Measurements from ENCODE around the gene SEC24A.
"Not testable (repeated sequence)": the region's sequence is repeated elsewhere in the genome, so short reads cannot be mapped to it uniquely, and the experiment has no call there.

The SEC24A gene

GRCh38 chr5:134614450-134615085, 34.0 kb upstream of the SEC24A start:
- Histone ChIP-seq H3K9me3 (ENCODE audit: control insufficient read depth, low read length) (no peaks in the 10 kb centered on the region), H3K27ac (ENCODE audit: low read depth, low read length, severe bottlenecking) (no peak overlapping the region), H3K4me3 (ENCODE audit: extremely low read depth, insufficient read depth, low read length, poor library complexity, severe bottlenecking) (no peak overlapping the region), H3K36me3 (ENCODE audit: control insufficient read depth, insufficient read depth, low read length) (peaks cover 52% of the 10 kb centered on the region), H3K4me1 (ENCODE audit: control insufficient read depth, insufficient read depth, low read length, poor library complexity, severe bottlenecking) (no peaks in the 10 kb centered on the region)
- 89 to 100% methylated on average over 1 to 4 of the region's 5 CpGs for WGBS, 2 experiments (ENCODE audit: insufficient coverage in 2 of 2)

- no peaks in the 10 kb centered on the region for H3K9me3 ChIP-seq (ENCODE audit: control insufficient read depth, low read length)
- 92 to 100% methylated on average over 2 of the region's 2 CpGs for WGBS, 2 experiments (ENCODE audit: insufficient coverage in 2 of 2)
- no peaks in the 10 kb centered on the region for H3K4me1 ChIP-seq (ENCODE audit: control insufficient read depth, insufficient read depth, low read length, poor library complexity, severe bottlenecking)
- no peak overlapping the region for H3K27ac ChIP-seq (ENCODE audit: low read depth, low read length, severe bottlenecking)
- no peak overlapping the region for H3K4me3 ChIP-seq (ENCODE audit: extremely low read depth, insufficient read depth, low read length, poor library complexity, severe bottlenecking)
- H3K36me3 ChIP-seq (ENCODE audit: control insufficient read depth, insufficient read depth, low read length): peaks cover 59% of the 10 kb centered on the region
Measured at GRCh38 chr5:134620634-134621033, 28.0 kb upstream of the SEC24A start.

GRCh38 chr5:134625559-134625958, 23.0 kb upstream of the SEC24A start:
- H3K27ac ChIP-seq (ENCODE audit: low read depth, low read length, severe bottlenecking): no peak overlapping the region

GRCh38 chr5:134626369-134627014, 22.1 kb upstream of the SEC24A start:
- Histone ChIP-seq H3K9me3 (ENCODE audit: control insufficient read depth, low read length) (no peaks in the 10 kb centered on the region), H3K27ac (ENCODE audit: low read depth, low read length, severe bottlenecking) (no peak overlapping the region), H3K4me3 (ENCODE audit: extremely low read depth, insufficient read depth, low read length, poor library complexity, severe bottlenecking) (no peak overlapping the region), H3K4me1 (ENCODE audit: control insufficient read depth, insufficient read depth, low read length, poor library complexity, severe bottlenecking) (no peaks in the 10 kb centered on the region), H3K36me3 (ENCODE audit: control insufficient read depth, insufficient read depth, low read length) (peaks cover 31% of the 10 kb centered on the region)
- 100% methylated on average over 1 of the region's 2 CpGs; no CpG with 5 or more reads in 1 of the 2 experiments for WGBS, 2 experiments (ENCODE audit: insufficient coverage in 2 of 2)

More at GRCh38 chr5:134625559-134625958, 23.0 kb upstream of the SEC24A start:
- 83 to 92% methylated on average over 1 of the region's 1 CpG for WGBS, 2 experiments (ENCODE audit: insufficient coverage in 2 of 2)
- peaks cover 40% of the 10 kb centered on the region for H3K36me3 ChIP-seq (ENCODE audit: control insufficient read depth, insufficient read depth, low read length)
- H3K4me3 ChIP-seq (ENCODE audit: extremely low read depth, insufficient read depth, low read length, poor library complexity, severe bottlenecking): no peak overlapping the region
- no peaks in the 10 kb centered on the region for H3K4me1 ChIP-seq (ENCODE audit: control insufficient read depth, insufficient read depth, low read length, poor library complexity, severe bottlenecking)
- H3K9me3 ChIP-seq (ENCODE audit: control insufficient read depth, low read length): no peaks in the 10 kb centered on the region

GRCh38 chr5:134634227-134634626, 14.4 kb upstream of the SEC24A start:
- H3K27ac ChIP-seq (ENCODE audit: low read depth, low read length, severe bottlenecking): no peak overlapping the region
- H3K9me3 ChIP-seq (ENCODE audit: control insufficient read depth, low read length): no peaks in the 10 kb centered on the region
- 87 to 98% methylated on average over 9 to 10 of the region's 10 CpGs for WGBS, 2 experiments (ENCODE audit: insufficient coverage in 2 of 2)
- peaks cover 4% of the 10 kb centered on the region for H3K36me3 ChIP-seq (ENCODE audit: control insufficient read depth, insufficient read depth, low read length)
- H3K4me1 ChIP-seq (ENCODE audit: control insufficient read depth, insufficient read depth, low read length, poor library complexity, severe bottlenecking): no peaks in the 10 kb centered on the region
- H3K4me3 ChIP-seq (ENCODE audit: extremely low read depth, insufficient read depth, low read length, poor library complexity, severe bottlenecking): no peak overlapping the region

GRCh38 chr5:134635366-134635765, 13.2 kb upstream of the SEC24A start:
- WGBS, 2 experiments (ENCODE audit: insufficient coverage in 2 of 2): no CpG with 5 or more reads among the region's 1 CpG
- H3K4me1 ChIP-seq (ENCODE audit: control insufficient read depth, insufficient read depth, low read length, poor library complexity, severe bottlenecking); H3K4me3 ChIP-seq (ENCODE audit: extremely low read depth, insufficient read depth, low read length, poor library complexity, severe bottlenecking); H3K9me3 ChIP-seq (ENCODE audit: control insufficient read depth, low read length); H3K36me3 ChIP-seq (ENCODE audit: control insufficient read depth, insufficient read depth, low read length); H3K27ac ChIP-seq (ENCODE audit: low read depth, low read length, severe bottlenecking): not testable (repeated sequence)

DNA sequence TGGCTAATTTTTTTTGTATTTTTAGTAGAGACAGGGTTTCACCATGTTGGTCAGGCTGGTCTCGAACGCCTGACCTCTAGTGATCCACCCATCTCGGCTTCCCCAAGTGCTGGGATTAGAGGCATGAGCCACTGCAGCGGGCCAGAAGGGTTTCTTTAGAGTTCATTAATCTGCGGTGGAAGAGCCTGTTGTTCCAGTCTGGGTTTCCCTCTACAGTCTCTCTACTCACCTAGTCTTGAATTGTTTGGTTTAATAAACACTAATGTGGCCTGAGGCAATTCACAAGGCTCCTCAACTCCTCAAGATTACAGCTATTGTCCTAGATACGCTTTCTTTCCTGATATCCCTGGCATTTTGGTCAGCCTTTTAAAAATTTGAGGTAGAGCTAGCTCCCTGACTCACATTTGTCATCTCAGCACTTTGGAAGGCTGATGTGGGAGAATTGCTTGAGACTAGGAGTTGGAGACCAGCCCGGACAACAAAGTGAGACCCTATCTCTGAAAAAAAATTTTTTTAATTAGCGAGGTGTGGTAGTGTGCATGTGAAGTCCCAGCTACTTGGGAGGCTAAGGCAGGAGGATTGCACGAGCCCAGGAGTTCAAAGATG, 11.4 kb upstream of the SEC24A start:
- no peak overlapping the region for H3K4me3 ChIP-seq (ENCODE audit: extremely low read depth, insufficient read depth, low read length, poor library complexity, severe bottlenecking)
- H3K36me3 ChIP-seq (ENCODE audit: control insufficient read depth, insufficient read depth, low read length): no peaks in the 10 kb centered on the region
- no peaks in the 10 kb centered on the region for H3K9me3 ChIP-seq (ENCODE audit: control insufficient read depth, low read length)
- no peak overlapping the region for H3K27ac ChIP-seq (ENCODE audit: low read depth, low read length, severe bottlenecking)
- no peaks in the 10 kb centered on the region for H3K4me1 ChIP-seq (ENCODE audit: control insufficient read depth, insufficient read depth, low read length, poor library complexity, severe bottlenecking)
- WGBS, 2 experiments (ENCODE audit: insufficient coverage in 2 of 2): 87 to 88% methylated on average over 7 to 8 of the region's 9 CpGs

- 86 to 90% methylated on average over 2 of the region's 4 CpGs for WGBS, 2 experiments (ENCODE audit: insufficient coverage in 2 of 2)
Measured at GRCh38 chr5:134638760-134639201, 9.8 kb upstream of the SEC24A start.

DNA sequence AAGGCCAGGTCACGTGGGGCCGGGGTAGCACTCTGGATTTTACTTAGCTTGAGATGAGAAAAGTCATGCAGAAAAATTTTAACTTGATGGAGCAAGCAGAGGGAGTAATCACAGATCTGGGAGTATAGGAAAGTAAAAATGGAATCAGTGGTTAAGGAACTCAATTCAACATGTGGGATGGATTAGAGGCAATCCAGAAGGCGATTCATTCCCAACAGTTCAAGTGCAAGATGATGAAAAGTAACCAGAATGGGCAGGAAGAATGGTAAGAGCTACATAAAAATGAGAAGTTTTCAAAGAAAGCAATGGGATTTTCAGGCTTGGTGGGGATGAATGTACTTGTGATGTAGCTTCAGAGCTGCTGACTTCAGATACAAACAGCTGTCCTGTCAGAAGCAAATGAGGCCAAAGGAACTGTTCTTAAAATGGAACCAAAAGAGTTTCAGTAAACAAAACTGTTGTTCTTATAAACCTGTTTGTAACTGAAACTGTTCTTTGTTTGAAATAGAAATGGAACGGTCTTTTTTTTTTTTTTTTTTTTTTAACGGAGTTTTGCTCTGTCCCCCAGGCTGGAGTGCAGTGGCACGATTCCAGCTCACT, 5.6 kb upstream of the SEC24A start:
- Histone ChIP-seq H3K9me3 (ENCODE audit: control insufficient read depth, low read length) (no peaks in the 10 kb centered on the region), H3K27ac (ENCODE audit: low read depth, low read length, severe bottlenecking) (no peak overlapping the region), H3K4me3 (ENCODE audit: extremely low read depth, insufficient read depth, low read length, poor library complexity, severe bottlenecking) (no peak overlapping the region), H3K4me1 (ENCODE audit: control insufficient read depth, insufficient read depth, low read length, poor library complexity, severe bottlenecking) (peaks cover 5% of the 10 kb centered on the region), H3K36me3 (ENCODE audit: control insufficient read depth, insufficient read depth, low read length) (no peaks in the 10 kb centered on the region)
- 87 to 93% methylated on average over 3 to 5 of the region's 6 CpGs for WGBS, 2 experiments (ENCODE audit: insufficient coverage in 2 of 2)

More at GRCh38 chr5:134638760-134639201, 9.8 kb upstream of the SEC24A start:
- no peaks in the 10 kb centered on the region for H3K36me3 ChIP-seq (ENCODE audit: control insufficient read depth, insufficient read depth, low read length)
- no peak overlapping the region for H3K4me3 ChIP-seq (ENCODE audit: extremely low read depth, insufficient read depth, low read length, poor library complexity, severe bottlenecking)
- H3K27ac ChIP-seq (ENCODE audit: low read depth, low read length, severe bottlenecking): no peak overlapping the region
- no peaks in the 10 kb centered on the region for H3K4me1 ChIP-seq (ENCODE audit: control insufficient read depth, insufficient read depth, low read length, poor library complexity, severe bottlenecking)
- no peaks in the 10 kb centered on the region for H3K9me3 ChIP-seq (ENCODE audit: control insufficient read depth, low read length)

DNA sequence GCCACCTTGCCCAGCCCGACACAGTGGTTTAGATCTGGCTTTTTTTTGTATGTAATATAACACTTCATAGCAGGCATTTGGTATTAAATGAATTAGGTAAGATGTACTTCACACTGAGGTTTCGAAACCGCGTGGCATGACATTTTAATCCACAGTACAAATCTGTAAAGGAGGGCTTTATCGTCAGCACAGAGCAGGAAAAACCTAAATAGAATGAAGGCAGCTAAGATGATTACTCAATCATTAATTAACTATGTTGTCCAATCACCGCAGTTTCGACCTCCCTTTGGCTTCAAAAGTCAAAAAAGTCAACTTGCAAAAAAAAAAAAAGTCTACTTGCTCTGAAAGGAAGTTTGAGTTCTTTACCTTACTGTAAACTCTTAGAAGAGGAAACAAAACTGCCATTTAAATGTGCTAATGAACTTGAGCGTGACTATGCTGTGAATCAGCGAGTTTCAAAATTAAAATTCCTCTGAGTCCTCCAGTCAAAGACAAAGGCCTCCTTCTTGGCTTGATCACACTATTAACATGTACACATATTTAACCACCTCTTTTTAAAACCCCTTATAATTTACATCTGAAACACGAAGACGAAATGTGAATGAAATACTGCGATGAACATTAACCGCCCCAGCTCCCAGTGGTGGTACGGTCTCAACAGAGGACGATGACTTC, 698 bp upstream of the SEC24A start:
- Histone ChIP-seq H3K9me3 (ENCODE audit: control insufficient read depth, low read length) (no peaks in the 10 kb centered on the region), H3K27ac (ENCODE audit: low read depth, low read length, severe bottlenecking) (peak overlapping the region; percentile 99)
- WGBS, 2 experiments (ENCODE audit: insufficient coverage in 2 of 2): 13 to 16% methylated on average over 9 to 13 of the region's 15 CpGs

More for the DNA sequence above, 698 bp upstream of the SEC24A start:
- Histone ChIP-seq H3K4me1 (ENCODE audit: control insufficient read depth, insufficient read depth, low read length, poor library complexity, severe bottlenecking) (peaks cover 8% of the 10 kb centered on the region), H3K36me3 (ENCODE audit: control insufficient read depth, insufficient read depth, low read length) (peaks cover 7% of the 10 kb centered on the region), H3K4me3 (ENCODE audit: extremely low read depth, insufficient read depth, low read length, poor library complexity, severe bottlenecking) (peak overlapping the region; percentile 98)

All from mesodermal cell (in vitro differentiated cells).